Bronchial epithelial cell (primary cell): ENCODE data around the gene PAH. TPM values are rescaled to one million over a fixed set of nuclear protein-coding genes. Genes with fewer than 3 reads are reported as not detected.

Source experiments
- DNase-seq: peaks from one replicate; pipeline ENCODE4 v3.0.0-alpha.2; 2010; ENCODE audit warnings: low read depth
- FAIRE-seq: peaks from 2 replicates; lab custom pipeline; 2011; peaks lifted over from hg19 to GRCh38; lab: Jason Lieb, UNC
- H3K27me3 ChIP-seq: 2 replicates; pipeline ENCODE4 v1.5.1; 2011; ENCODE audit warnings: low read length; ENCODE audit not compliant: control insufficient read depth, insufficient read depth
- H3K36me3 ChIP-seq: 2 replicates; pipeline ENCODE4 v1.5.1; 2011; ENCODE audit warnings: low read length; ENCODE audit not compliant: control insufficient read depth, insufficient read depth
- H3K4me3 ChIP-seq: 2 replicates; pipeline ENCODE4 v1.5.1; 2011; ENCODE audit warnings: mild to moderate bottlenecking, low read depth, low read length, control low read depth
- total RNA-seq: library from RNA; depleted of rRNA; stranded (reverse); fragments of >200 nt; gene quantifications from 2 replicates; pipeline ENCODE4 v1.2.1, GENCODE V29; 2014
- TF ChIP-seq, protein P1 (sequence below): IDR thresholded peaks from 2 replicates; pipeline ENCODE4 v1.5.1; 2011; ENCODE audit warnings: mild to moderate bottlenecking, moderate library complexity, low read length, control low read depth, inconsistent platforms; ENCODE audit not compliant: insufficient read depth, severe bottlenecking

PAH gene
- total RNA-seq, 1 donor from 2014 or later: not detected

GRCh38 chr12:102953221-102953620 lies 36.2 kb upstream of the PAH start:
- DNase-seq: no peak
- Histone ChIP-seq H3K4me3 (no peak overlapping the region), H3K36me3 (no peaks in the 10 kb centered on the region), H3K27me3 (peaks cover 30% of the 10 kb centered on the region)
- FAIRE-seq: no peak
- TF ChIP-seq, protein P1, sequence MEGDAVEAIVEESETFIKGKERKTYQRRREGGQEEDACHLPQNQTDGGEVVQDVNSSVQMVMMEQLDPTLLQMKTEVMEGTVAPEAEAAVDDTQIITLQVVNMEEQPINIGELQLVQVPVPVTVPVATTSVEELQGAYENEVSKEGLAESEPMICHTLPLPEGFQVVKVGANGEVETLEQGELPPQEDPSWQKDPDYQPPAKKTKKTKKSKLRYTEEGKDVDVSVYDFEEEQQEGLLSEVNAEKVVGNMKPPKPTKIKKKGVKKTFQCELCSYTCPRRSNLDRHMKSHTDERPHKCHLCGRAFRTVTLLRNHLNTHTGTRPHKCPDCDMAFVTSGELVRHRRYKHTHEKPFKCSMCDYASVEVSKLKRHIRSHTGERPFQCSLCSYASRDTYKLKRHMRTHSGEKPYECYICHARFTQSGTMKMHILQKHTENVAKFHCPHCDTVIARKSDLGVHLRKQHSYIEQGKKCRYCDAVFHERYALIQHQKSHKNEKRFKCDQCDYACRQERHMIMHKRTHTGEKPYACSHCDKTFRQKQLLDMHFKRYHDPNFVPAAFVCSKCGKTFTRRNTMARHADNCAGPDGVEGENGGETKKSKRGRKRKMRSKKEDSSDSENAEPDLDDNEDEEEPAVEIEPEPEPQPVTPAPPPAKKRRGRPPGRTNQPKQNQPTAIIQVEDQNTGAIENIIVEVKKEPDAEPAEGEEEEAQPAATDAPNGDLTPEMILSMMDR: no peak

DNA sequence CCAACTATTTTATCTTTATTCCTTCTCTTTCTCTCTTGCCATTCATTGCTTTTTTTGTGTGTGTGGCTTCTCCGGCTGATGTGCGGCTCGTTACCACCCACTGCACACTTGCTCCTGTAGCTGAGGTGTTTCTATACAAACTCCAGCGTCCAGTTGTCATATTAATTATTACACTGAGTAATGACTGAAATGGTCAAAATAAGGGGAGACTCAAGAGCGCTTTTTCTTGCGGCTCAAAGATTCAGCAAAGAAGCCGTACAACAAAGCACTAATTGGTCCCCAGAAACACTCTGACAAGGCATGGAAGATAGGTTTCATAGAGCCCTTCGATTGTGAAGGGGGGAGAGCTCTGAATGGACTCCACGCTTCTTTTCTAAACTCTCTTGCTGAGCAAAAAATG lies 34.8 kb upstream of the PAH start:
- H3K4me3 ChIP-seq: no peak overlapping the region
- H3K27me3 ChIP-seq: peaks cover 26% of the 10 kb centered on the region
- DNase-seq: no peak
- TF ChIP-seq, protein P1: no peak
- H3K36me3 ChIP-seq: no peaks in the 10 kb centered on the region
- no peak for FAIRE-seq

DNA sequence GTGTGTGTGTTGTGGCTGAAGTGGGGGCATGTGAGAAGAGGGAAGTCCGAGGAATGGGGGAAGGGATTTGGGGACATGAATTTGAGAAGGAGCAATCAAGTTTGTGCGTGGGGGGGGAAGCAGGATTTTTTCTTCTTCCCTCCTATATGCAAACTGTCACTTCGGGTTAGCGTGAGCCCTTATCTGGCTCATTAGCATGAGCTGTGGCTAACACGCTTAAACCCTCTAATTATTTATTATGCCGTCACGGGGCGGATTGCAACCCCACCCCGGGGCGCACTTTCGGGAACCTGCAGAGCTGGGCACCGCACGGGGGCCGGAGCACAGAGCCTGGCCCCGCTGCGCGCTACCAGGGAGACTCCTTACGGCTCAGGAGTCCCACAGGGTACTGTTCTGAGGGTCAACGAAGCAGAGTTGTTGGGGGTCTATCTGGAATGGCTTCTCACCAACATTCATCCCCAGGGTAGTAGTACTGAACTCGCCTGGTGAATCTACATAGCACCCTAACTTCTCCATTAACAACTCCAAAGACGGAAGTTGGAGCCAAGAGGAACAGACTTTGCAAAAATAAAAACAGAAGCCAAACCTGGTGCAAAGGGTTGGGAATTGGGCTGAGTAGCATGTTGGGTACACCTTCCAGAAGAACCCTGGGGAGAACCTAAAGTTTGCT lies 34.0 kb upstream of the PAH start:
- H3K27me3 ChIP-seq: peaks cover 20% of the 10 kb centered on the region
- FAIRE-seq (no peak), DNase-seq (no peak)

GRCh38 chr12:102950107-102950949 lies 33.3 kb upstream of the PAH start:
- DNase-seq: no peak
- Histone ChIP-seq H3K36me3 (no peaks in the 10 kb centered on the region), H3K4me3 (no peak overlapping the region), H3K27me3 (peaks cover 13% of the 10 kb centered on the region)
- no peak for FAIRE-seq
- TF ChIP-seq, protein P1: peak; percentile 2

More for the DNA sequence above, 34.0 kb upstream of the PAH start:
- TF ChIP-seq, protein P1: no peak
- Histone ChIP-seq H3K36me3 (no peaks in the 10 kb centered on the region), H3K4me3 (no peak overlapping the region)

DNA sequence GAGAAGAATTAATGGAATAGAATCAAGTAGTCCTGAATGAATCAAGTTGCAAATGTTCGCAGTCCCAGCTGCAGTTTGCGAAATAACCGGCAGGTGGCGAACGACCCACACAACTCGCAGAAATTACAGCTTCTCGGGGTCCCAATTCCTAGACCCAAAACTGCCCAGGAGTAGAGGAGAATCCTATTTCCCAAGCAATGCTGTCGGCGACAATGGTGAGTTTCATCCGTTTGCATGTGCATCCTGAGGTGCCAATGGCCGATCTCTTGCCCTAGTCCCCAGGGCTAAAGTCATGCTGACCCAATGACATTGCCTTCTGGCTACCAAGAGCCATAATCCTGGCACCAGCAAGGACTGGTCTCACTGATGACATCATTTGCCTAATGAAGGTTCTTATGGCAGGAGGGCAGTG lies 31.9 kb upstream of the PAH start:
- TF ChIP-seq, protein P1: peak; percentile 84
- Histone ChIP-seq H3K4me3 (no peak overlapping the region), H3K27me3 (peaks cover 9% of the 10 kb centered on the region), H3K36me3 (no peaks in the 10 kb centered on the region)
- FAIRE-seq (no peak), DNase-seq (peak; percentile 40)
